MCF 10A (cell line): Measurements from ENCODE around the gene ARFGAP3. TPM values are rescaled to one million over a fixed set of nuclear protein-coding genes. Genes with fewer than 3 reads are reported as not detected.
A peak's percentile ranks its signal among the peaks of the same experiment; 100 is the strongest.

ENCODE experiments used
- BruUV-seq: library from RNA; stranded (reverse); fragments of 400-500 nt; replicated peaks from 2 replicates; lab custom pipeline; 2021; lab: Mats Ljungman, UMichigan
- CTCF ChIA-PET: fragments of 300-600 bp; sonication (Branson Sonifier 250); formaldehyde crosslinking; extraction: SDS; loops from one replicate; lab custom pipeline; 2021; ENCODE audit warnings: antibody characterized with exemption, inconsistent platforms; lab: Yijun Ruan, JAX
- POLR2A ChIA-PET: fragments of 300-600, 350-650 bp; sonication (Branson Sonifier 250); formaldehyde crosslinking; extraction: SDS; loops from one replicate; lab custom pipeline; 2020; ENCODE audit warnings: antibody characterized with exemption, inconsistent platforms; lab: Yijun Ruan, JAX
- DNase-seq: peaks from one replicate; pipeline ENCODE4 v3.0.0-alpha.2; 2018; ENCODE audit not compliant: unreplicated experiment
- H3K27ac Mint-ChIP-seq: one replicate; pipeline ENCODE4 v1.8.0; 2022; ENCODE audit warnings: mild to moderate bottlenecking, low read depth, mixed read lengths; ENCODE audit not compliant: unreplicated experiment
- H3K27me3 Mint-ChIP-seq: one replicate; pipeline ENCODE4 v1.8.0; 2022; ENCODE audit warnings: mixed read lengths; ENCODE audit not compliant: insufficient read depth, unreplicated experiment
- H3K36me3 Mint-ChIP-seq: one replicate; pipeline ENCODE4 v1.8.0; 2022; ENCODE audit warnings: mild to moderate bottlenecking, moderate library complexity, mixed read lengths; ENCODE audit not compliant: insufficient read depth, unreplicated experiment
- H3K4me1 Mint-ChIP-seq: one replicate; pipeline ENCODE4 v1.8.0; 2022; ENCODE audit warnings: mixed read lengths; ENCODE audit not compliant: insufficient read depth, unreplicated experiment
- H3K4me3 Mint-ChIP-seq: one replicate; pipeline ENCODE4 v1.8.0; 2022; ENCODE audit warnings: mild to moderate bottlenecking, moderate library complexity, mixed read lengths; ENCODE audit not compliant: unreplicated experiment
- H3K9me3 Mint-ChIP-seq: one replicate; pipeline ENCODE4 v1.8.0; 2022; ENCODE audit warnings: mixed read lengths; ENCODE audit not compliant: unreplicated experiment
- intact Hi-C: fragments of 100-400 bp; cut with micrococcal nuclease; formaldehyde crosslinking; loops from 2 replicates; pipeline ENCODE4 v1.14.1; 2022
- total RNA-seq: library from RNA; stranded (reverse); gene quantifications from 2 replicates; pipeline ENCODE4 v1.2.3, GENCODE V29; 2022
- TF ChIP-seq, protein P1 (sequence below): fragments of 200-600 bp; IDR thresholded peaks from one replicate; pipeline ENCODE4 v1.8.0; 2022; ENCODE audit warnings: antibody characterized with exemption, mild to moderate bottlenecking; ENCODE audit not compliant: unreplicated experiment

ARFGAP3 gene
- total RNA-seq, 1 experiment from 2014 or later, result 67.1 TPM

DNA sequence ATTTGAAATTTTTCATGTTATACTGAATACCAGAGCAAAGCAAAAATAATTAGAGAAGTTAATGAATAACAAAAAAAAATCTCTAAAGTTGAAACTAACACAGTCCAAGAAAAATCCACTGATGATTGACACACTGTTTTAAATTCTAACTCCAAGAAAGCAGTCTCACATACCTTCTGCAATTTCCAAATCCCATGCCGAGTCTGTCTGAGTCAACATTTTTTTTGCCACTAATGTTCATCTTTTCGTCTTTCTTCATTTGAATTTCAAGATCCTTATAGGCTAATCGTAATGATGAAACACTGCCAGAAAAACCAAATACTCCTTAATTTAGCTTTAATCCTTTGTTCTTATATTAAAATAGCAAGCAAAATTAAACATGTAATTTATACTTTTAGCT, 39.5 kb downstream of the ARFGAP3 start:
- CTCF ChIA-PET, result interaction anchor here (0.5 to 1.5 kb wide), 9 partner anchors 36 to 257 kb away, joined by 3 to 5 read pairs (median 3); no protein-coding TSS in a partner anchor
- H3K4me3 Mint-ChIP-seq, result no peak overlapping the region

DNA sequence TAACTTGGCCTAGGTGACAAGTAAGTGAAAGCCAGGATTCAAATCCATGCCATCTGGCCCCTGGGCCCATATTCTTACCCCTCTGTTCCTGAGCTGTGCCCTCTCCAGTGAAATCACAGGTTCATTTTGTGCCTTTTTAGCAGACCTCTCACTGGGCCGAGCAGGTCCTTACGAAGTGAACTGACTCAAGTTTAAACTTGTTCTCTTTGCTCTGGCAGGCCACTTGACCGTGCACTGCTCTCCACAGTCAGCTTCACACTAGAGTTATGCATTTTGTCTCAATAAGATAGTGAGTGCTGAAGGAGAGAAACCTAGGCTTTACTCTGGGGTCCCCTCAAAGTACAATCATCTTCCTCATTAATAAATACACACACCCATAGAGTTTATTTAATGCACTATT, 40.7 kb downstream of the ARFGAP3 start:
- Mint-ChIP-seq H3K36me3 (peaks cover 26% of the 10 kb centered on the region), H3K27me3 (no peaks in the 10 kb centered on the region), H3K4me1 (peaks cover 12% of the 10 kb centered on the region), H3K4me3 (no peak overlapping the region), H3K9me3 (no peaks in the 10 kb centered on the region), H3K27ac (peak overlapping the region; percentile 29)
- TF ChIP-seq, protein P1, sequence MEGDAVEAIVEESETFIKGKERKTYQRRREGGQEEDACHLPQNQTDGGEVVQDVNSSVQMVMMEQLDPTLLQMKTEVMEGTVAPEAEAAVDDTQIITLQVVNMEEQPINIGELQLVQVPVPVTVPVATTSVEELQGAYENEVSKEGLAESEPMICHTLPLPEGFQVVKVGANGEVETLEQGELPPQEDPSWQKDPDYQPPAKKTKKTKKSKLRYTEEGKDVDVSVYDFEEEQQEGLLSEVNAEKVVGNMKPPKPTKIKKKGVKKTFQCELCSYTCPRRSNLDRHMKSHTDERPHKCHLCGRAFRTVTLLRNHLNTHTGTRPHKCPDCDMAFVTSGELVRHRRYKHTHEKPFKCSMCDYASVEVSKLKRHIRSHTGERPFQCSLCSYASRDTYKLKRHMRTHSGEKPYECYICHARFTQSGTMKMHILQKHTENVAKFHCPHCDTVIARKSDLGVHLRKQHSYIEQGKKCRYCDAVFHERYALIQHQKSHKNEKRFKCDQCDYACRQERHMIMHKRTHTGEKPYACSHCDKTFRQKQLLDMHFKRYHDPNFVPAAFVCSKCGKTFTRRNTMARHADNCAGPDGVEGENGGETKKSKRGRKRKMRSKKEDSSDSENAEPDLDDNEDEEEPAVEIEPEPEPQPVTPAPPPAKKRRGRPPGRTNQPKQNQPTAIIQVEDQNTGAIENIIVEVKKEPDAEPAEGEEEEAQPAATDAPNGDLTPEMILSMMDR, result no peak
- no TSS peak for BruUV-seq
- CTCF ChIA-PET, result interaction anchor here (0.6 to 1.5 kb wide), 4 partner anchors 34 to 195 kb away, joined by 4 to 6 read pairs (median 4); no protein-coding TSS in a partner anchor
- DNase-seq, result no peak
- intact Hi-C loops, result no loop called here
- POLR2A ChIA-PET, result interaction anchor here (0.7 to 2.4 kb wide), 7 partner anchors 9 to 371 kb away, joined by 3 to 8 read pairs (median 4); partner anchors contain the start of gene POLDIP3

More for the DNA sequence above, 39.5 kb downstream of the ARFGAP3 start:
- intact Hi-C loops, result no loop called here
- Mint-ChIP-seq H3K27me3 (no peaks in the 10 kb centered on the region), H3K4me1 (peaks cover 12% of the 10 kb centered on the region), H3K36me3 (peaks cover 29% of the 10 kb centered on the region), H3K9me3 (no peaks in the 10 kb centered on the region), H3K27ac (no peak overlapping the region)
- POLR2A ChIA-PET, result interaction anchor here (0.7 to 2.4 kb wide), 4 partner anchors 10 to 203 kb away, joined by 3 to 8 read pairs (median 6); partner anchors contain the start of gene POLDIP3
- no peak for DNase-seq
- no TSS peak for BruUV-seq
- TF ChIP-seq, protein P1, result no peak

DNA sequence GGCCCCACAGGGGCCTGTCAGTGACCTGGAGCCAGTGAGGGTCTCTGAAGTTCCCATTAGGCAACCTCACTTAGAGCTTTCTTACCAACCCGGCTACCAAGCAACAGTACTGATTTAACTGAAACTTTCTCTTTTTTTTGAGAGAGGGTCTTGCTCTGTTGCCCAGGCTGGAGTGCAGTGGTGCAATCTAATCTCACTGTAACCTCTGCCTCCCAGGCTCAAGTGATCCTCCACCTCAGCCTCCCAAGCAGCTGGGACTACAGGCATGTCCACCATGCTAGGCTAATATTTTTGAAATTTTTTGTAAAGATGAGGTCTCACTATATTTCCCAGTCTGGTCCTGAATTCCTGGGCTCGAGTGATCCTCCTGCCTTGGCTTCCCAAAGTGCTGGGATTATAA, 42.5 kb downstream of the ARFGAP3 start:
- DNase-seq, result no peak
- Mint-ChIP-seq H3K4me1 (peaks cover 6% of the 10 kb centered on the region), H3K27me3 (no peaks in the 10 kb centered on the region), H3K36me3 (peaks cover 39% of the 10 kb centered on the region), H3K27ac (no peak overlapping the region), H3K9me3 (no peaks in the 10 kb centered on the region), H3K4me3 (no peak overlapping the region)
- no TSS peak for BruUV-seq
- intact Hi-C loops, result no loop called here
- POLR2A ChIA-PET, result no interaction called here
- CTCF ChIA-PET, result interaction anchor here (0.7 kb wide), 1 partner anchor 12 kb away, joined by 3 read pairs; no protein-coding TSS in a partner anchor
- TF ChIP-seq, protein P1, result no peak

DNA sequence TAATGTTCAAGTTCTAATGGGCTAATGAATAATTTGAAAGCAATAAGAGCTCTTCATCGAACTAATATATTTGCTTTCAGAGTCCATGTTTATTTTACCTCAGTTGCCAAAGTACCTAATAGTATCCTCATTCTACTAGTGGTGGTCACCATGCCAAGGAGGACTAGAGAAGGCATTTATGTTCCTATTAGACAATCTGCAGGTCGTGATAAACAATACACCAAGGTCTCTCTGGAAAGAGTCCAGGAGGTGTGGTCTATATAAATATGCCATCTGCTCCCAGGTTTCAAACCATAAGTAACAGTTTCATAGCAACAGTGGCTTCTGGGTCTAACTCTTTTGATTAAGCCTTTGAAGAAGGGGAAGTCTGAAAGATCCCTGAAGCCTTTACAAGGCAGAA, 42.9 kb downstream of the ARFGAP3 start:
- BruUV-seq, result no TSS peak
- POLR2A ChIA-PET, result no interaction called here
- Mint-ChIP-seq H3K27me3 (no peaks in the 10 kb centered on the region), H3K4me1 (peaks cover 6% of the 10 kb centered on the region), H3K27ac (no peak overlapping the region), H3K4me3 (no peak overlapping the region), H3K9me3 (no peaks in the 10 kb centered on the region), H3K36me3 (peaks cover 42% of the 10 kb centered on the region)
- TF ChIP-seq, protein P1, result no peak
- no peak for DNase-seq
- CTCF ChIA-PET, result interaction anchor here (0.7 kb wide), 1 partner anchor 35 kb away, joined by 3 read pairs; no protein-coding TSS in a partner anchor
- intact Hi-C loops, result no loop called here
